Kidney (tissue), 14 donors: ENCODE data around the gene UBE2J2. TPM values are rescaled to one million over a fixed set of nuclear protein-coding genes. Genes with fewer than 3 reads are reported as not detected.

Experiments used
- DNase-seq, 5 donors: peaks; one replicate each; pipeline ENCODE4 v3.0.0-alpha.2; 2013 to 2020
- FAIRE-seq: peaks from 2 replicates; lab custom pipeline; 2012; peaks lifted over from hg19 to GRCh38; lab: Jason Lieb, UNC
- H3K27ac ChIP-seq, 2 donors: one replicate each; pipeline ENCODE4 v1.7.0; 2013; ENCODE audit warnings: low read depth in 2 of 2, low read length in 2 of 2, inconsistent platforms in 1 of 2
- H3K27me3 ChIP-seq: one replicate; pipeline ENCODE4 v1.7.1; 2013; ENCODE audit warnings: low read length, inconsistent platforms; ENCODE audit not compliant: control insufficient read depth, insufficient read depth
- H3K36me3 ChIP-seq, 3 donors: one replicate each; pipeline versions ENCODE4 v1.7.0 to v1.7.1; 2013; ENCODE audit warnings: low read length in 3 of 3, control low read depth in 1 of 3, inconsistent platforms in 1 of 3; ENCODE audit not compliant: insufficient read depth in 3 of 3, control insufficient read depth in 2 of 3
- H3K4me1 ChIP-seq, 3 donors: one replicate each; pipeline versions ENCODE4 v1.7.0 to v1.7.1; 2013; ENCODE audit warnings: low read length in 3 of 3, inconsistent platforms in 1 of 3, low read depth in 1 of 3; ENCODE audit not compliant: control insufficient read depth in 2 of 3, insufficient read depth in 2 of 3
- H3K4me3 ChIP-seq, 3 donors: one replicate each; pipeline versions ENCODE4 v1.7.0 to v1.8.1; 2013; ENCODE audit warnings: low read length in 3 of 3, control low read depth in 1 of 3, inconsistent platforms in 1 of 3
- H3K9ac ChIP-seq, 3 donors: one replicate each; pipeline versions ENCODE4 v1.7.0 to v1.7.1; 2013; ENCODE audit warnings: low read length in 3 of 3, control low read depth in 1 of 3, inconsistent platforms in 1 of 3
- H3K9me3 ChIP-seq, 3 donors: one replicate each; pipeline versions ENCODE4 v1.7.0 to v1.7.1; 2013; ENCODE audit warnings: low read length in 3 of 3, control low read depth in 1 of 3, inconsistent platforms in 1 of 3; ENCODE audit not compliant: control insufficient read depth in 2 of 3, insufficient read depth in 1 of 3
- CTCF ChIP-seq: IDR thresholded peaks from 3 replicates; pipeline ENCODE4 v1.5.1; 2012; ENCODE audit warnings: mild to moderate bottlenecking, moderate library complexity, borderline replicate concordance; ENCODE audit not compliant: insufficient read depth; ENCODE audit errors: extremely low read depth
- intact Hi-C: fragments of 100-400 bp; cut with DNase I; formaldehyde crosslinking; loops from one replicate; pipeline ENCODE4 v1.11.1; 2022
- polyA plus RNA-seq: library from polyadenylated mRNA; stranded (reverse); fragments of 350-450 nt; fragmentation: Illumina TruSeq; extraction: RNeasy Lipid Tissue Mini Kit (QIAGEN cat#74804); gene quantifications from one replicate; pipeline ENCODE4 v1.2.3, GENCODE V29; 2014; ENCODE audit warnings: low read depth, low replicate concordance; ENCODE audit not compliant: insufficient read depth
- total RNA-seq: library from RNA; stranded (reverse); fragmentation: NEBNext Ultra II Directional; extraction: Animal tissue kit (Norgen Biotek cat#: 25700); gene quantifications from one replicate; pipeline ENCODE4 v1.2.1, GENCODE V29; 2021
- donor health status: control.
- donor health status: control.
- donor health status: control.
- donor health status: control.
- donor health status: control.
- donor health status: DM: yes; HTN: yes; CAD: no.
- donor health status: Normal renal cell carcinoma (clear cell type).

The UBE2J2 gene
- total and polyA plus RNA-seq, 2 donors from 2014 or later = 56.6 to 57.4 TPM

- TF ChIP-seq CTCF = no peak
- Histone ChIP-seq H3K9me3 (no peaks in the 10 kb centered on the region), H3K27ac (no peak overlapping the region), H3K27me3 (no peaks in the 10 kb centered on the region), H3K4me1 (peaks cover 0 to 15% (median 12%) of the 10 kb centered on the region in 3 donors), H3K9ac (no peak overlapping the region), H3K4me3 (no peak overlapping the region), H3K36me3 (peaks cover 4 to 27% (median 22%) of the 10 kb centered on the region in 3 donors)
- DNase-seq = no peak
- intact Hi-C loops = no loop called here
- FAIRE-seq = no peak
These were observed 46.9 kb downstream of the UBE2J2 start for GRCh38 chr1:1226566-1227362.

GRCh38 chr1:1225913-1226312 lies 47.7 kb downstream of the UBE2J2 start:
- no peaks in the 10 kb centered on the region for H3K9me3 ChIP-seq
- no peak overlapping the region for H3K27ac ChIP-seq
- TF ChIP-seq CTCF = no peak
- peaks cover 4 to 27% (median 23%) of the 10 kb centered on the region in 3 donors for H3K36me3 ChIP-seq
- no peaks in the 10 kb centered on the region for H3K27me3 ChIP-seq
- H3K4me3 ChIP-seq = no peak overlapping the region
- peaks cover 0 to 15% (median 12%) of the 10 kb centered on the region in 3 donors for H3K4me1 ChIP-seq
- DNase-seq = no peak
- intact Hi-C loops = no loop called here
- FAIRE-seq = no peak
- no peak overlapping the region for H3K9ac ChIP-seq

GRCh38 chr1:1225238-1225845 lies 48.3 kb downstream of the UBE2J2 start:
- no peak for DNase-seq

More at GRCh38 chr1:1225238-1225845, 48.3 kb downstream of the UBE2J2 start:
- no peaks in the 10 kb centered on the region for H3K27me3 ChIP-seq
- FAIRE-seq = no peak
- no peak overlapping the region for H3K27ac ChIP-seq
- H3K9me3 ChIP-seq = no peaks in the 10 kb centered on the region
- no peak overlapping the region for H3K4me3 ChIP-seq
- no peak for TF ChIP-seq CTCF
- no peak overlapping the region for H3K9ac ChIP-seq
- H3K36me3 ChIP-seq = peaks cover 4 to 29% (median 26%) of the 10 kb centered on the region in 3 donors
- intact Hi-C loops = no loop called here
- peaks cover 0 to 10% (median 10%) of the 10 kb centered on the region in 3 donors for H3K4me1 ChIP-seq
